Upper lobe of right lung (tissue), 1 donor: Measurements from ENCODE around the gene RCBTB2. TPM values are rescaled to one million over a fixed set of nuclear protein-coding genes. Genes with fewer than 3 reads are reported as not detected.

ENCODE experiments used
- ATAC-seq: fragments of 200-7000 bp; cut with Tn5 transposase; one replicate; pipeline ENCODE4 v1.9.1; 2020; ENCODE audit warnings: mild to moderate bottlenecking, moderate library complexity
- DNase-seq: peaks from one replicate; pipeline ENCODE4 v3.0.0-alpha.2; 2020
- H3K27ac ChIP-seq: fragments of 200-600 bp; one replicate; pipeline ENCODE4 v1.8.0; 2022
- H3K27me3 ChIP-seq: fragments of 200-600 bp; one replicate; pipeline ENCODE4 v1.8.0; 2022; ENCODE audit warnings: mild to moderate bottlenecking
- H3K36me3 ChIP-seq: fragments of 200-600 bp; one replicate; pipeline ENCODE4 v1.8.0; 2022
- H3K4me1 ChIP-seq: fragments of 200-600 bp; one replicate; pipeline ENCODE4 v1.8.0; 2022
- H3K4me3 ChIP-seq: fragments of 200-600 bp; one replicate; pipeline ENCODE4 v1.8.0; 2022; ENCODE audit warnings: mild to moderate bottlenecking
- H3K9me3 ChIP-seq: fragments of 200-600 bp; one replicate; pipeline ENCODE4 v1.8.0; 2022
- intact Hi-C: fragments of 100-400 bp; cut with DNase I; formaldehyde crosslinking; loops from one replicate; pipeline ENCODE4 v1.11.0; 2022
- total RNA-seq: library from RNA; stranded (reverse); fragmentation: NEBNext Ultra II Directional; extraction: Animal tissue kit (Norgen Biotek cat#: 25700); gene quantifications from one replicate; pipeline ENCODE4 v1.2.1, GENCODE V29; 2021
- TF ChIP-seq, protein P1 (sequence below): fragments of 200-600 bp; IDR thresholded peaks from one replicate; pipeline ENCODE4 v1.8.0; 2022; ENCODE audit warnings: antibody characterized with exemption
- donor health status: DM: no; HTN: yes; CAD: no; lungs with severe emphysema.

The RCBTB2 gene
- total RNA-seq, 1 donor from 2014 or later, result 18.4 TPM

DNA sequence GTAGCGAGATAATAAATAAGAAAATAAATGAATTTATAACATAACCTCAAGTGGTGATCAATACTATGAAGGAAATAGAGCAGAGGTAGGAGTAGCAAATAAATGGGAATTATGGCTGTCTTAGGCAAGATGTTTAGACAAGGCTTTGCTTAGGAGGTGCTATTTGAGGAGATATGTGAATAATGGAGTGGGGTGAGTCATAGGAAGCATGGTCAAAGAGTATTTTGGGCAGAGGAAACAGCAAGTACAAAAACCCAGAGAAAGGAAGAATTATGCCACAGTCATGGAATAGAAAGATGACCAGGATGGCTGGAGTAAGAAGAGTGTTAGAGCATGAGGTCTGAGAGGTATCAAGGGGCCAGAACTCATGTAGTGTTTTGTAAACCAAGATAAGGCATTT, 86.4 kb downstream of the RCBTB2 start:
- intact Hi-C loops, result no loop called here
- no peak for DNase-seq
- Histone ChIP-seq H3K4me1 (peaks cover 13% of the 10 kb centered on the region), H3K27ac (no peak overlapping the region), H3K9me3 (peaks cover 12% of the 10 kb centered on the region), H3K36me3 (peaks cover 3% of the 10 kb centered on the region), H3K4me3 (no peak overlapping the region), H3K27me3 (no peaks in the 10 kb centered on the region)
- TF ChIP-seq, protein P1, sequence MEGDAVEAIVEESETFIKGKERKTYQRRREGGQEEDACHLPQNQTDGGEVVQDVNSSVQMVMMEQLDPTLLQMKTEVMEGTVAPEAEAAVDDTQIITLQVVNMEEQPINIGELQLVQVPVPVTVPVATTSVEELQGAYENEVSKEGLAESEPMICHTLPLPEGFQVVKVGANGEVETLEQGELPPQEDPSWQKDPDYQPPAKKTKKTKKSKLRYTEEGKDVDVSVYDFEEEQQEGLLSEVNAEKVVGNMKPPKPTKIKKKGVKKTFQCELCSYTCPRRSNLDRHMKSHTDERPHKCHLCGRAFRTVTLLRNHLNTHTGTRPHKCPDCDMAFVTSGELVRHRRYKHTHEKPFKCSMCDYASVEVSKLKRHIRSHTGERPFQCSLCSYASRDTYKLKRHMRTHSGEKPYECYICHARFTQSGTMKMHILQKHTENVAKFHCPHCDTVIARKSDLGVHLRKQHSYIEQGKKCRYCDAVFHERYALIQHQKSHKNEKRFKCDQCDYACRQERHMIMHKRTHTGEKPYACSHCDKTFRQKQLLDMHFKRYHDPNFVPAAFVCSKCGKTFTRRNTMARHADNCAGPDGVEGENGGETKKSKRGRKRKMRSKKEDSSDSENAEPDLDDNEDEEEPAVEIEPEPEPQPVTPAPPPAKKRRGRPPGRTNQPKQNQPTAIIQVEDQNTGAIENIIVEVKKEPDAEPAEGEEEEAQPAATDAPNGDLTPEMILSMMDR, result no peak
- ATAC-seq, result peak; percentile 17

DNA sequence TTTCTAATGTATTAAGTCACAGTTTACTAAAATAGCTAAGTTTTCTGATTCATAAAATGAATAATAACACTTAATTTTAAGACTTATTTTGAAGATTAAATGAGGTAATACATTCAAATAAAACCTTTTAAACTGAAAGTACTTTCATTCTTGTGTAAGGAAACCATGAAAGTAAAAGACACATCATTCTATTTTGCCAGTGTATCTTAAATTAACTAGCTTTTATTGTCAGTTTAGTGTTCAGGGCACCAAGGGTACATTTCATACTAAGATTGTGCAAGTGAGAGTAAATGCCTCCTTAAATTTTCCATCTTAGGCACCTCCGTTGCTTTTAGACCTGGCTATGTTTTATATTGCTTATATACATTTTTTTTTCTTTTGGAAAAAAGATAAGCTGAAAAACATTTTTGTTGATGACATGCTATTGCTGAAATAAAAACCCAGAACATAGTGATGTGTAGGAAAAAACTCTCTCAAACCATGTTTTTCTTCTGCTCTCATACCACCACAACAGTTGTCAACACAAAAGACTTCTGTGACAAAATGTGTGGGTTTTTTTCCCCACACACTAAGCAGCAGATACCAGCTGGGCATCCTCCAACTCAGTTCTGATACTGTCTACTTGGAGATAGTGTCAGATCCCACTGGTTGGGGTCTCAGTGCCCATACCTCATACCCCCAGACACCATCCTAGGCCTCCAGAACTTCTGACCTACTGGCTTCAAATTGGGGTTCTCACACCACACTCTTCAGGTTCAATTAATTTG, 89.3 kb downstream of the RCBTB2 start:
- H3K4me1 ChIP-seq, result peaks cover 2% of the 10 kb centered on the region
- ATAC-seq (no peak), DNase-seq (no peak)
- H3K9me3 ChIP-seq, result no peaks in the 10 kb centered on the region
- no peak overlapping the region for H3K4me3 ChIP-seq
- no peak overlapping the region for H3K27ac ChIP-seq
- TF ChIP-seq, protein P1, result no peak
- H3K27me3 ChIP-seq, result no peaks in the 10 kb centered on the region
- intact Hi-C loops, result no loop called here
- peaks cover 3% of the 10 kb centered on the region for H3K36me3 ChIP-seq

Other genes with a start within 250 kb of the RCBTB2 start
- gene RB1, start 229.3 kb downstream of the RCBTB2 start, total RNA-seq, result 41.0 TPM
- 30.9 TPM for gene LPAR6, start 120.0 kb downstream of the RCBTB2 start, total RNA-seq
- gene CYSLTR2, start 120.8 kb upstream of the RCBTB2 start, total RNA-seq, result 0.67 TPM